GM23248 (cell line): ENCODE data around the gene CCR3. TPM values are rescaled to one million over a fixed set of nuclear protein-coding genes. Genes with fewer than 3 reads are reported as not detected.

Source experiments
- DNase-seq: peaks from one replicate; pipeline ENCODE4 v3.0.0-alpha.2; 2015
- H2AFZ ChIP-seq: fragments of 200-600 bp; sonication (generic); 2 replicates; pipeline ENCODE4 v1.6.1; 2016; ENCODE audit warnings: antibody characterized with exemption
- H3F3A ChIP-seq: fragments of 200-600 bp; sonication (generic); 2 replicates; pipeline ENCODE4 v1.6.1; 2016; ENCODE audit warnings: mild to moderate bottlenecking, antibody characterized with exemption, mixed run types; ENCODE audit not compliant: insufficient read depth
- H3K27ac ChIP-seq: fragments of 200-600 bp; sonication (generic); 2 replicates; pipeline ENCODE4 v1.5.1; 2016; ENCODE audit warnings: mild to moderate bottlenecking
- H3K27me3 ChIP-seq: fragments of 200-600 bp; sonication (generic); replicated peaks from 2 replicates; pipeline ENCODE4 v1.6.1; 2016; ENCODE audit warnings: mild to moderate bottlenecking; ENCODE audit not compliant: insufficient read depth
- H3K36me3 ChIP-seq: fragments of 200-600 bp; sonication (generic); 2 replicates; pipeline ENCODE4 v1.6.1; 2016; ENCODE audit warnings: low read depth, mild to moderate bottlenecking
- H3K4me1 ChIP-seq: fragments of 200-600 bp; sonication (generic); 2 replicates; pipeline ENCODE4 v1.6.1; 2016; ENCODE audit warnings: mild to moderate bottlenecking; ENCODE audit not compliant: insufficient read depth
- H3K4me2 ChIP-seq: fragments of 200-600 bp; sonication (generic); one replicate; pipeline ENCODE4 v1.6.1; 2016; ENCODE audit warnings: mild to moderate bottlenecking; ENCODE audit not compliant: unreplicated experiment
- H3K4me3 ChIP-seq: fragments of 200-600 bp; sonication (generic); 2 replicates; pipeline ENCODE4 v1.5.1; 2016; ENCODE audit warnings: mild to moderate bottlenecking
- H3K79me2 ChIP-seq: fragments of 200-600 bp; sonication (generic); 2 replicates; pipeline ENCODE4 v1.6.1; 2016; ENCODE audit warnings: mild to moderate bottlenecking; ENCODE audit not compliant: insufficient read depth
- H3K9ac ChIP-seq: fragments of 200-600 bp; sonication (generic); 2 replicates; pipeline ENCODE4 v1.6.1; 2016; ENCODE audit warnings: mild to moderate bottlenecking
- H3K9me2 ChIP-seq: fragments of 200-600 bp; sonication (generic); 2 replicates; pipeline ENCODE4 v1.6.1; 2016; ENCODE audit warnings: mixed run types, mild to moderate bottlenecking, moderate library complexity; ENCODE audit not compliant: insufficient read depth
- H3K9me3 ChIP-seq: fragments of 200-600 bp; sonication (generic); one replicate; pipeline ENCODE4 v1.6.1; 2017; ENCODE audit warnings: low read depth
- H4K20me1 ChIP-seq: fragments of 200-600 bp; sonication (generic); 2 replicates; pipeline ENCODE4 v1.6.0; 2016; ENCODE audit not compliant: insufficient read depth
- EZH2 ChIP-seq: fragments of 200-600 bp; sonication (generic); IDR thresholded peaks from 2 replicates; pipeline ENCODE4 v1.6.1; 2018; ENCODE audit warnings: antibody characterized with exemption, mild to moderate bottlenecking; ENCODE audit not compliant: insufficient read depth, poor library complexity, severe bottlenecking
- EZH2phosphoT487 ChIP-seq: fragments of 200-600 bp; sonication (generic); IDR thresholded peaks from 2 replicates; pipeline ENCODE4 v1.6.1; 2018; ENCODE audit warnings: antibody characterized with exemption, moderate library complexity, mild to moderate bottlenecking, low read depth; ENCODE audit not compliant: insufficient read depth
- WGBS, 2 experiments: methylation state at CpG; one replicate each; pipeline ENCODE4 v1.1.6; 2015 to 2017; ENCODE audit warnings: low lambda C conversion rate in 2 of 2, low coverage in 1 of 2; ENCODE audit errors: missing lambda C conversion rate in 2 of 2; 5-methylcytosine and 5-hydroxymethylcytosine counted together
- in situ Hi-C: fragments of 300-500 bp; cut with MboI; formaldehyde crosslinking; loops from 2 replicates; pipeline ENCODE4 v1.15.0; 2020
- polyA plus RNA-seq: library from polyadenylated mRNA; unstranded; fragments of >200 nt; fragmentation: Nextera tagmentation; extraction: Ambion mirVana; gene quantifications from 2 replicates; pipeline ENCODE4 v1.2.1, GENCODE V29; 2016
- total RNA-seq: library from RNA; depleted of rRNA; stranded (reverse); fragments of >200 nt; shearing (Covaris generic); gene quantifications from 2 replicates; pipeline ENCODE4 v1.2.3, GENCODE V29; 2014

Gene CCR3
- total and polyA plus RNA-seq, 2 experiments from 2014 or later: not detected

DNA sequence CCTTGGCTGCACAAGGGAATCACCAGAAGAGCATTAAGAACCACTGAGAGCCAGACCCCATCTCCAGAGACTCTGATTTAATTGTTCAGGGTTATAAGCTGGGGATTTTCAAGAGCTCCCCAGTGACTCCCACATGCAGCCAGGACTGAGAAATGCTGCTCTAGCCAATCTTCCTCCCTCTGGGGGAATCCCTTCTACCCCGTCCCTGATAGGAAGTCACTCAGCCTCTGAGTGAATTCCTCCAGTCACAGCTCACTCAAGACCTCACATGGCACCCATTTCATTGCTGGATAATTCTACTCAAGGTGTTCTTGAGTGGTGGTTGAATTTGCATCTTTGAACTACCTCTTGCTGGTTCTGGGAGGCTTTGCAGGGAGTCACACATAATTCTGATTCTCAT is 10.7 kb downstream of the CCR3 start:
- H3K79me2 ChIP-seq: no peaks in the 10 kb centered on the region
- no peak for DNase-seq
- H3K4me1 ChIP-seq: no peaks in the 10 kb centered on the region
- 13 to 31% methylated on average over 1 of the region's 1 CpG for WGBS, 2 experiments
- H3K4me3 ChIP-seq: no peak overlapping the region
- H3K9me3 ChIP-seq: no peaks in the 10 kb centered on the region
- no peaks in the 10 kb centered on the region for H3K9me2 ChIP-seq
- no peaks in the 10 kb centered on the region for H3F3A ChIP-seq
- no peak overlapping the region for H3K9ac ChIP-seq
- H4K20me1 ChIP-seq: no peaks in the 10 kb centered on the region
- no peaks in the 10 kb centered on the region for H3K36me3 ChIP-seq
- no peak overlapping the region for H3K27ac ChIP-seq
- in situ Hi-C loops: no loop called here
- no peak overlapping the region for H2AFZ ChIP-seq
- H3K4me2 ChIP-seq: no peak overlapping the region
- H3K27me3 ChIP-seq: peaks cover 22% of the 10 kb centered on the region
- no peak for TF ChIP-seq EZH2
- no peak for TF ChIP-seq EZH2phosphoT487

DNA sequence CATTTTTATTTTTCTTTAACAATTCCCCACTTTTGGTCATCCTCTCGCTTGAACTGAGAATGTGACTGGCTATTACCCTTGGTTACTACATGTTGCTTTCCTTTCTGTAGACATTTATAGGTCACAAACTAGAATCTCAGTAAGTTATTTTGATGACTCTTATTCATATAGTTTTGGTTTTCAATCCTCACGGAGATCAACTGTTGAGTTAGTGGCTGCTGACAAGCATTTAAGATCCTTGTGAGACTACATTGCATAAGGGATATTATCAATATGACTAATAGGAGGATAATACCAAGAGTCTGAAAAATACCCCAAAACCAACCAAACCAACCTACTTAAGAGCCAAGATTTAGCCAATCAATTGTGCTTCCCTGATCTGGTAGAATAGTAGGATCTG is 16.3 kb downstream of the CCR3 start:
- no peaks in the 10 kb centered on the region for H3K9me3 ChIP-seq
- H3K4me3 ChIP-seq: no peak overlapping the region
- no peaks in the 10 kb centered on the region for H3K79me2 ChIP-seq
- H3K4me2 ChIP-seq: no peak overlapping the region
- 52 to 69% methylated on average over 2 of the region's 2 CpGs for WGBS, 2 experiments
- H3K9ac ChIP-seq: no peak overlapping the region
- TF ChIP-seq EZH2 (no peak), EZH2phosphoT487 (no peak)
- no peaks in the 10 kb centered on the region for H4K20me1 ChIP-seq
- no peaks in the 10 kb centered on the region for H3K36me3 ChIP-seq
- no peak overlapping the region for H3K27ac ChIP-seq
- no peaks in the 10 kb centered on the region for H3K4me1 ChIP-seq
- DNase-seq: no peak
- in situ Hi-C loops: no loop called here
- peaks cover 17% of the 10 kb centered on the region for H3K27me3 ChIP-seq
- no peaks in the 10 kb centered on the region for H3F3A ChIP-seq
- no peaks in the 10 kb centered on the region for H3K9me2 ChIP-seq
- no peak overlapping the region for H2AFZ ChIP-seq

DNA sequence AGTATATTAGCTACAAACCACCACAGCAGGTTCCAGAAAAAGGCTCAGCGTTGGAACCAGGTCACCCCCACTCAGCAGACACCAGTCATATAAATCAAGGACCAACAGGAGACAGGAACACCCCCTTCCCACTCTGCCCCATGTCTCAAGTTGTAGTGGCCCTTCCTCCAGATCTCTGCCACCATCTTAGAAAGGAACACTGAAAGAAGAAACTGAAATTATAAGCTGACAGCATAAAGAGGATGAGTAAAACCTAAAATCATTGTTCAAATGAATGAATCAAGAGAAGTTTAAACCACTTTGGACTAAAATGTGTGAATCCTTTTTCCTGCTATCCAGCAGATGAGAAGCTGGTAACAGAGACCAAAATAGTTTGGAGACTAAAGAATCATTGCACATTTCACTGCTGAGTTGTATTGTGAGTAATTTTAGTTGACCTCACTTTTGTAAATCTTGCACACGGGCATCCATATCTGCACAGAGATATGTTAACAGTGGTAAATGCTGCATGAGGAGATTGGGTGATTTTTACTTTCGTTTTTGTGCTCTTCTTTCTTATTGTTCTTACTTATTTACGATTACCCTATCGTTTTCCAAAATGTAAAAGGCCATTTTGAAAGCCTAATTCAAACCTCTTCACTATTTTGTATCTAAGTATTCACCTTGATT is 19.8 kb downstream of the CCR3 start:
- H3K27ac ChIP-seq: no peak overlapping the region
- H3K9me2 ChIP-seq: no peaks in the 10 kb centered on the region
- H4K20me1 ChIP-seq: no peaks in the 10 kb centered on the region
- TF ChIP-seq EZH2 (no peak), EZH2phosphoT487 (no peak)
- peaks cover 4% of the 10 kb centered on the region; the same call in 1 of the 2 replicates for H3K27me3 ChIP-seq
- no peaks in the 10 kb centered on the region for H3K36me3 ChIP-seq
- no peaks in the 10 kb centered on the region for H3K79me2 ChIP-seq
- peak overlapping the region; percentile 10 for H3K4me2 ChIP-seq
- in situ Hi-C loops: no loop called here
- no peak overlapping the region for H3K9ac ChIP-seq
- no peaks in the 10 kb centered on the region for H3F3A ChIP-seq
- H3K4me3 ChIP-seq: no peak overlapping the region
- no peaks in the 10 kb centered on the region for H3K9me3 ChIP-seq
- WGBS, 2 experiments: 14 to 17% methylated on average over 5 of the region's 5 CpGs
- H2AFZ ChIP-seq: no peak overlapping the region
- peak; percentile 25 for DNase-seq
- H3K4me1 ChIP-seq: no peaks in the 10 kb centered on the region

DNA sequence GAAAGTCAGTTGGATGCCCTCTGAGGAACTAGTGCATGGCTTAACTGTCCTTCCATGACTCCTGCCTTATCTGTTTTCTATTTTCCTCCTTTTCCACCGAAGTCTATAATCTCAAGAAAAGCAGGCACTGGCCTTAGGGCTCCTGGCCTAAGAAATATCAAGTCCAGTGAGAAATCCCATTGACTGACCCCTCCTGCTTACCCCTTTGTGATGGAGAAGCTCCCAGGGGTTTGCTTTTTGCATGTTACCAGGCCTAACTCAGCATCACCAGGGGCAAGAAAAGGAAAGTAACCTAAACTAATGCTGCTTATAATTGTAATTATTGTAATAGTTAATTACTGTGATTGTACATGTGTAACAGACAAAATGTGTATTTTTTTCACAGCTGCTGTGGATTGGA is 21.7 kb downstream of the CCR3 start:
- H3F3A ChIP-seq: no peaks in the 10 kb centered on the region
- no peak overlapping the region for H3K4me2 ChIP-seq
- no peak overlapping the region for H2AFZ ChIP-seq
- no peaks in the 10 kb centered on the region for H3K4me1 ChIP-seq
- 50 to 67% methylated on average over 1 of the region's 1 CpG for WGBS, 2 experiments
- no peaks in the 10 kb centered on the region for H3K79me2 ChIP-seq
- no peaks in the 10 kb centered on the region for H4K20me1 ChIP-seq
- H3K36me3 ChIP-seq: no peaks in the 10 kb centered on the region
- H3K9me2 ChIP-seq: no peaks in the 10 kb centered on the region
- DNase-seq: no peak
- in situ Hi-C loops: no loop called here
- no peaks in the 10 kb centered on the region for H3K9me3 ChIP-seq
- TF ChIP-seq EZH2: no peak
- no peak for TF ChIP-seq EZH2phosphoT487
- H3K4me3 ChIP-seq: no peak overlapping the region
- H3K27me3 ChIP-seq: peaks cover 7% of the 10 kb centered on the region; the same call in 1 of the 2 replicates
- no peak overlapping the region for H3K9ac ChIP-seq
- no peak overlapping the region for H3K27ac ChIP-seq
